Fibroblast of lung (primary cell): ENCODE data around the gene ATP11C.

Experiments
- CTCF ChIP-seq, 2 donors: IDR thresholded peaks in 1 of 2; conservative IDR thresholded peaks in 1 of 2; 1 replicate in 1 of 2; 2 replicates in 1 of 2; pipeline ENCODE4 v1.5.1; 2011 to 2012; ENCODE audit warnings: low read length in 2 of 2, control low read depth in 1 of 2, inconsistent platforms in 1 of 2, low read depth in 1 of 2, mild to moderate bottlenecking in 1 of 2
- EZH2 ChIP-seq: IDR thresholded peaks from 2 replicates; pipeline ENCODE4 v1.5.1; 2012; ENCODE audit warnings: low read length, control low read depth, mild to moderate bottlenecking; ENCODE audit errors: missing control alignments

DNA sequence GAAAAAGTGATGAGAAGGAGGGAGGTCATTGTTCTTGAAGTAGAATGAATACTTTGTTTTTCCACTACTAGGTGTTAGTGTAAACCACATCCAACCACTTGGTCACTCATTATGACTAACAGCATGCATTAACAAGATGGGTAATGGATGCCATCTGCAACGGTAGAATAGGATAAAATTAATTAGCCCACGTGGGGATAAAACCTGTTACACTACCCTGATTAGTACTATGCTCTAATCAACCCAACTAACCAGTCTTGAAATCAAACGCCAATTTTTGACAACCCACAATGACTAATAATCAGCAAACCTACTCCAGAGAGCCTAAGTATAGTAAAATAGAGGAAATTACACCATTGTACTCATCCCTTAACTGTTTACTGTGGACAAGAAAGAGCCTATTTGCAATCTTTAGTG, 131.4 kb downstream of the ATP11C start:
- no peak for TF ChIP-seq CTCF (conservative IDR thresholded peaks at IDR 0.05 in 1 of 2, IDR thresholded peaks at IDR 0.05 in 1 of 2; ENCODE audit: low read depth in 1 of 2, low read length in 2 of 2)
- TF ChIP-seq EZH2: no peak
